ENCODE results near the gene TSHZ1.

- TF ChIP-seq CTCF (IDR thresholded peaks at IDR 0.05; ENCODE audit: low read length) (no peak), EZH2 (IDR thresholded peaks at IDR 0.05; ENCODE audit: borderline replicate concordance, low read length) (no peak)
Measured at GRCh38 chr18:75253043-75253442, 42.4 kb downstream of the TSHZ1 start.
